HG03159 (cell line): ENCODE measurements around the gene UQCC3.
"Not testable (repeated sequence)": the region's sequence is repeated elsewhere in the genome, so short reads cannot be mapped to it uniquely, and the experiment has no call there.

Source experiments
- ATAC-seq: cut with Tn5 transposase; IDR thresholded peaks from one replicate; pipeline ENCODE4 v1.9.1; 2021; ENCODE audit warnings: mild to moderate bottlenecking, moderate library complexity; ENCODE audit not compliant: unreplicated experiment

UQCC3 gene

GRCh38 chr11:62665599-62666258, 5.7 kb upstream of the UQCC3 start:
- ATAC-seq: peak; percentile 14

GRCh38 chr11:62666259-62666926, 5.1 kb upstream of the UQCC3 start:
- no peak for ATAC-seq

- no peak for ATAC-seq
These were observed 4.0 kb upstream of the UQCC3 start for GRCh38 chr11:62667460-62667859.

- no peak for ATAC-seq
These were observed 1.9 kb upstream of the UQCC3 start for GRCh38 chr11:62669420-62670161.

- no peak for ATAC-seq
These were observed 251 bp upstream of the UQCC3 start for GRCh38 chr11:62671236-62671607.

GRCh38 chr11:62673196-62673525, 1.7 kb downstream of the UQCC3 start:
- no peak for ATAC-seq

GRCh38 chr11:62675415-62675814, 3.9 kb downstream of the UQCC3 start:
- ATAC-seq: not testable (repeated sequence)

- ATAC-seq: no peak
These were observed 5.2 kb downstream of the UQCC3 start for GRCh38 chr11:62676698-62677097.

- no peak for ATAC-seq
These were observed 5.7 kb downstream of the UQCC3 start for GRCh38 chr11:62677156-62677555.

GRCh38 chr11:62677714-62678113, 6.2 kb downstream of the UQCC3 start:
- no peak for ATAC-seq

GRCh38 chr11:62678433-62678769, 6.9 kb downstream of the UQCC3 start:
- ATAC-seq: no peak

- ATAC-seq: peak; percentile 65
These were observed 7.6 kb downstream of the UQCC3 start, which contains the start of gene UBXN1 for GRCh38 chr11:62678770-62679696. TSS of gene UBXN1 (minus strand) at chr11:62679073. CDS start at chr11:62678923, 150 bp downstream.

GRCh38 chr11:62680825-62681240, 9.4 kb downstream of the UQCC3 start:
- ATAC-seq: no peak

- no peak for ATAC-seq
These were observed 11.0 kb downstream of the UQCC3 start for GRCh38 chr11:62682518-62682917.

- ATAC-seq: no peak
These were observed 16.3 kb downstream of the UQCC3 start for GRCh38 chr11:62687508-62688396.

GRCh38 chr11:62688491-62688890, 17.0 kb downstream of the UQCC3 start:
- no peak for ATAC-seq

GRCh38 chr11:62689421-62690183, 18.1 kb downstream of the UQCC3 start, which contains the start of gene LRRN4CL:
TSS of gene LRRN4CL (minus strand) at chr11:62689530. CDS start at chr11:62688508, 1,022 bp downstream.
- ATAC-seq: no peak

GRCh38 chr11:62693624-62694023, 22.2 kb downstream of the UQCC3 start:
- ATAC-seq: not testable (repeated sequence)
